BE2C (cell line): ENCODE data around the gene ZNF668.
A peak's percentile ranks its signal among the peaks of the same experiment; 100 is the strongest.

Experiments used
- DNase-seq: peaks from one replicate; pipeline ENCODE4 v3.0.0-alpha.2; 2020
- H3K27me3 ChIP-seq: fragments of 250-450 bp; sonication (Bioruptor Pico); 2 replicates; pipeline ENCODE4 v1.5.1; 2020; ENCODE audit warnings: mild to moderate bottlenecking
- H3K36me3 ChIP-seq: fragments of 250-450 bp; sonication (Bioruptor Pico); 2 replicates; pipeline ENCODE4 v1.5.1; 2020; ENCODE audit warnings: mild to moderate bottlenecking
- H3K4me1 ChIP-seq: fragments of 250-450 bp; sonication (Bioruptor Pico); 2 replicates; pipeline ENCODE4 v1.5.1; 2020
- H3K4me3 ChIP-seq: 2 replicates; pipeline ENCODE4 v1.5.1; 2011; ENCODE audit warnings: low read depth, low read length
- H3K9me3 ChIP-seq: fragments of 250-450 bp; sonication (Bioruptor Pico); 2 replicates; pipeline ENCODE4 v1.5.1; 2020
- TF ChIP-seq, protein P1 (sequence below): IDR thresholded peaks from 2 replicates; pipeline ENCODE4 v1.5.1; 2012; ENCODE audit warnings: mild to moderate bottlenecking, low read depth, low read length

Gene ZNF668

DNA sequence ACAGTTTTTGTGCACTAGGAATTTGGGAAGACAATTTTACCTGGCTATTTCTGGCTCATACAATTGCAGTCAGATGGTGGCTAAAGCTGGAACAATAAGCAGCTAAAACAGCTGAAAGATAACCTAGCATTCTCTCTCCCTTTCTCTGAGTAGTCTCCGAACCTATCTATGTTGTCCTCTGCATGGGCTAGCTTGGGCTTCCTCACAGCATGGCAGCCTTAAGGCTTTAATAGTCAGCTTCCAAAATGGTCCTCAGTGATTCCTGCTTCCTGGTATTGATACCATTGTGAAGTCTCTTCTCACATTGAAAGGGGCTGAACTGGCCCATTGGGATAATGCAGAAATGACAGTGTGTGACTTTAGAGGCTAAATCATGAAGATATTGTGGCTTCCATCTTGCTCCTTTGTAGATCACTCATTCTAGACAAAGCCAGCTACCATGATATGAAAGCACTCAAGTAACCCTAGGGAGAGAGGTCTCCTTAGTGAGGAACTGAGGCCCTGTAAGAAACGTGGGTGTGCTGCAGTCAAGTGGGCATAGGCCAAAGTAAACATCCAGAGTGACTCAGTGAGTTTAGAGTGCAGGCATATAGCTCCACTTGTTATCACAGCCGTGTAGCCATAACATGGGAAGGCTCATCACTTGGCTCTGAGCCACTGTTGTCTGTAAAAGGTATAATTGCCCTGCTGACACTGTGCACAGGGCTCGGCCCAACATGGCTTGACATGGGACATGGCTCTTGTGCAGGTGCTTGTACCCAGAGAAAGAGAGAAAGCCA is 26.0 kb upstream of the ZNF668 start:
- Histone ChIP-seq H3K4me3 (no peak overlapping the region), H3K9me3 (no peaks in the 10 kb centered on the region), H3K27me3 (no peaks in the 10 kb centered on the region), H3K36me3 (no peaks in the 10 kb centered on the region), H3K4me1 (no peaks in the 10 kb centered on the region)
- no peak for DNase-seq
- TF ChIP-seq, protein P1, sequence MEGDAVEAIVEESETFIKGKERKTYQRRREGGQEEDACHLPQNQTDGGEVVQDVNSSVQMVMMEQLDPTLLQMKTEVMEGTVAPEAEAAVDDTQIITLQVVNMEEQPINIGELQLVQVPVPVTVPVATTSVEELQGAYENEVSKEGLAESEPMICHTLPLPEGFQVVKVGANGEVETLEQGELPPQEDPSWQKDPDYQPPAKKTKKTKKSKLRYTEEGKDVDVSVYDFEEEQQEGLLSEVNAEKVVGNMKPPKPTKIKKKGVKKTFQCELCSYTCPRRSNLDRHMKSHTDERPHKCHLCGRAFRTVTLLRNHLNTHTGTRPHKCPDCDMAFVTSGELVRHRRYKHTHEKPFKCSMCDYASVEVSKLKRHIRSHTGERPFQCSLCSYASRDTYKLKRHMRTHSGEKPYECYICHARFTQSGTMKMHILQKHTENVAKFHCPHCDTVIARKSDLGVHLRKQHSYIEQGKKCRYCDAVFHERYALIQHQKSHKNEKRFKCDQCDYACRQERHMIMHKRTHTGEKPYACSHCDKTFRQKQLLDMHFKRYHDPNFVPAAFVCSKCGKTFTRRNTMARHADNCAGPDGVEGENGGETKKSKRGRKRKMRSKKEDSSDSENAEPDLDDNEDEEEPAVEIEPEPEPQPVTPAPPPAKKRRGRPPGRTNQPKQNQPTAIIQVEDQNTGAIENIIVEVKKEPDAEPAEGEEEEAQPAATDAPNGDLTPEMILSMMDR, result no peak; the same call in 1 of the 2 replicates

DNA sequence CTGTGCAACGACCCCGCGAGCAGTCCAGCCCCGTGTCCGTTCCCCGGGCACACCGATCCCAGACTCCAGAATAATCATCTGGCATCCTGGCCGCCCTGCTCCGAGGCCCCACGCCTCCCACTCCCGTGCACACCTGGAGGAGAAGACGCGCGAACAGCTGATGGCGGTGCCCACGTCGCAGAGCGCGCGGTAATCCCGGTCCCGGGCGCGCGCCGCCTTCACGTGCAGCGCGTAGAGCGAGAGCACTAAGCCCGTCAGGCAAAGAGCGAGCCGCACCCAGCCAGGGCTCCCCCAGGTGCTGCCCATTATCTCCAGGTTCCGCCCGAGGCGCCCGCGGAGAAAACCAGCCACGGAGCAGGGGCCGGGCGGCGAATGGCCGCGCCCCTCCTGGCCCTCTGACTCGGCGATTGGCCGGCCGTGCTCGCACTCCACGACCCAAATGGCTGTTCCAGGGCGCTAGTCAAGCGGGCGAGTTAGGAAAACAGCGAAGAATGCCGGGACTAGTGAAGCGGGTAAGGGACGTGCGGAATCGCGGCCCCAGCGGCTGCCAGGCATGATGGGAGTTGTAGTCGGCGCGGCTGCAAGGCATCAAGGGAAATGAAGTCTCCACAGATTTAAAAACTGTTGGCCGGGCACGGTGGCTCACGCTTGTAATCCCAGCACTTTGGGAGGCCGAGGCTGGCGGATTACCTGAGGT is 20.5 kb upstream of the ZNF668 start, which contains the start of gene VKORC1:
TSS of gene VKORC1 (minus strand) at position 374 of the 697 bp plus-strand sequence. CDS start at position 306, 68 bp downstream.
- Histone ChIP-seq H3K27me3 (no peaks in the 10 kb centered on the region), H3K4me1 (no peaks in the 10 kb centered on the region)

DNA sequence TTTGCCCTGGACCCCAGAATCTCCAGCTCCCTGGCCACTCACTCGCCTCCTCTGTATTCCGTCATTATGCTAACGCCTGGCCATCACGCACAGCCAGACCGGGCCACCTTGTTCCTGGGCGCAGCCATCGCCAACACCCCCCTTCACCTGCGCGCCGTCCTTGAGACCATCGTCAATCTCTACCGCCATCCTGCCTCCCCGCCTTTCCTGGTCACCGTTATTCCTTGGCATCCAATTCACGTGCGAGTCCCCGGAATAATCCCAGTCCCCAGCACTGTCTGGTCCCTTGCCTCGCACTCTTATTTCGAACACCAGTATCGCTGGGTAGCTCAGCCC is 20.0 kb upstream of the ZNF668 start:
- H3K9me3 ChIP-seq, result no peaks in the 10 kb centered on the region
- no peak for DNase-seq
- no peaks in the 10 kb centered on the region for H3K27me3 ChIP-seq
- TF ChIP-seq, protein P1, result no peak
- no peaks in the 10 kb centered on the region for H3K4me1 ChIP-seq
- H3K4me3 ChIP-seq, result peak overlapping the region; percentile 96
- H3K36me3 ChIP-seq, result peaks cover 10% of the 10 kb centered on the region

More for the DNA sequence above, 20.5 kb upstream of the ZNF668 start, which contains the start of gene VKORC1:
- H3K36me3 ChIP-seq, result peaks cover 10% of the 10 kb centered on the region
- H3K9me3 ChIP-seq, result no peaks in the 10 kb centered on the region
- H3K4me3 ChIP-seq, result peak within 1 kb of the TSS; percentile 96
- peak; percentile 97 for DNase-seq
- TF ChIP-seq, protein P1, result no peak

DNA sequence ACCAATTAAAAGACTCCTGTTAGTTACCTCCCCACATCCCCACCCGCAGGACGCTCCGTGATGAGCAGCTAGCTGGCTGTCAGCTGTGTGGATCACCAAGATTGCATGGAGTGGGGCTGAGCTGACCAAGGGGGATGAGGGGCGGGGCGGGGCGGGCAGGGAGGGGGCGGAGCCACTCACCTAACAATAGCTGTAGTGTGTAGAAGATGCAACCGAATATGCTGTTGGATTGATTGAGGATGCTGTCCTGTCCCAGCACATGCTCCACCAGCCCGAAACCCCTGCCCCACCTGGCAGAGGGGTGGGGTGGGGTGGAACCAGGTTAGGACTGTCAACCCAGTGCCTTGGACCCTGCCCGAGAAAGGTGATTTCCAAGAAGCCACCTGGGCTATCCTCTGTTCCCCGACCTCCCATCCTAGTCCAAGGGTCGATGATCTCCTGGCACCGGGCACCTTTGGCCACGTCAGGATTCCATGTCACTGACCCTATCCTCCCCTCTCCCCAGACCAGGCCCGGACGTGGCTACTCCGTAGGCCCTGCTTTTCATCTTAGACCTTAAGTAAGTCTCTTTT is 19.2 kb upstream of the ZNF668 start:
- peaks cover 10% of the 10 kb centered on the region for H3K36me3 ChIP-seq
- peak; percentile 60 for DNase-seq
- no peaks in the 10 kb centered on the region for H3K4me1 ChIP-seq
- peak overlapping the region; percentile 96 for H3K4me3 ChIP-seq
- TF ChIP-seq, protein P1, result no peak
- H3K9me3 ChIP-seq, result no peaks in the 10 kb centered on the region
- H3K27me3 ChIP-seq, result no peaks in the 10 kb centered on the region

DNA sequence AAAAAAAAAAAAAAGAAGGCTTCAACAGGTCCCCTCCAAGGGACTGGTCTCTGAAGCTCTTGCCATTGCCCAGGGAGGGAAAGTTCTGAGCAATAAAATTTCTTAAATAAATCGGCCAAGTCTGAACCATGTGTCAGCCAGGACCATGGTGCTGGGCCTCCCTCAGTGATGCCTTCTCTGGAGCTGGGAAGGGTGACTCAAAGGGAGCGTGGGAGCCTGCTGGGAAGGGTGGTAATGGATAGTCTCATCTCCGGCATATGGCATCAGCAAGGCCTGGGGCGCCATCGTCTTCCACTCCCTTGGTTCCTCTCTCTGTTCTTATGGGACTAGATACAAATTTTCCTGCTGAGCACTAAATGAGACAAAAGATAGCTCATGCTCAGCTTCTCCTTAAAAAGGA is 18.3 kb upstream of the ZNF668 start:
- no peaks in the 10 kb centered on the region for H3K4me1 ChIP-seq
- TF ChIP-seq, protein P1, result no peak
- no peak overlapping the region for H3K4me3 ChIP-seq
- H3K36me3 ChIP-seq, result peaks cover 10% of the 10 kb centered on the region
- no peak for DNase-seq
- no peaks in the 10 kb centered on the region for H3K27me3 ChIP-seq
- no peaks in the 10 kb centered on the region for H3K9me3 ChIP-seq
